Stimulated activated naive CD4-positive, alpha-beta T cell treated with Interleukin-2 at 50 U/mL for 16 hours (primary cell): ENCODE results near the gene FAM169A.
"Not testable (repeated sequence)": the region's sequence is repeated elsewhere in the genome, so short reads cannot be mapped to it uniquely, and the experiment has no call there.

Source experiments
- DNase-seq: peaks from one replicate; lab custom pipeline; 2025; lab: John Stamatoyannopoulos, UW

The FAM169A gene

GRCh38 chr5:74869414-74869813 is 3.2 kb upstream of the FAM169A start:
- not testable (repeated sequence) for DNase-seq

GRCh38 chr5:74866596-74867162 is 492 bp upstream of the FAM169A start:
- DNase-seq, result no peak

GRCh38 chr5:74865256-74865803 is 857 bp downstream of the FAM169A start:
- DNase-seq, result no peak

- DNase-seq, result no peak
Observed at GRCh38 chr5:74864823-74865222, 1.4 kb downstream of the FAM169A start.

- no peak for DNase-seq
Observed at GRCh38 chr5:74863726-74864125, 2.5 kb downstream of the FAM169A start.

- no peak for DNase-seq
Observed at GRCh38 chr5:74862221-74862620, 4.0 kb downstream of the FAM169A start.

GRCh38 chr5:74856975-74857374 is 9.2 kb downstream of the FAM169A start:
- not testable (repeated sequence) for DNase-seq

- no peak for DNase-seq
Observed at GRCh38 chr5:74853256-74853655, 12.9 kb downstream of the FAM169A start.

GRCh38 chr5:74851684-74852353 is 14.4 kb downstream of the FAM169A start:
- DNase-seq, result no peak

- DNase-seq, result no peak
Observed at GRCh38 chr5:74850789-74851425, 15.3 kb downstream of the FAM169A start.

GRCh38 chr5:74850030-74850429 is 16.2 kb downstream of the FAM169A start:
- no peak for DNase-seq

- DNase-seq, result no peak
Observed at GRCh38 chr5:74848553-74849025, 17.6 kb downstream of the FAM169A start.

- DNase-seq, result no peak
Observed at GRCh38 chr5:74839229-74839628, 27.0 kb downstream of the FAM169A start.

GRCh38 chr5:74838262-74838661 is 27.9 kb downstream of the FAM169A start:
- no peak for DNase-seq

- no peak for DNase-seq
Observed at GRCh38 chr5:74837115-74837514, 29.1 kb downstream of the FAM169A start.

- no peak for DNase-seq
Observed at GRCh38 chr5:74833537-74834266, 32.5 kb downstream of the FAM169A start.

GRCh38 chr5:74829413-74829812 is 36.8 kb downstream of the FAM169A start:
- DNase-seq, result no peak

GRCh38 chr5:74822288-74822687 is 43.9 kb downstream of the FAM169A start:
- DNase-seq, result no peak

- DNase-seq, result no peak
Observed at GRCh38 chr5:74816875-74817274, 49.3 kb downstream of the FAM169A start.

GRCh38 chr5:74810915-74811314 is 55.3 kb downstream of the FAM169A start:
- no peak for DNase-seq

- DNase-seq, result no peak
Observed at GRCh38 chr5:74801941-74802340, 64.2 kb downstream of the FAM169A start.

- DNase-seq, result no peak
Observed at GRCh38 chr5:74801197-74801596, 65.0 kb downstream of the FAM169A start.
